Right lobe of liver (tissue), 6 donors: Measurements from ENCODE around the gene ZDHHC1. TPM values are rescaled to one million over a fixed set of nuclear protein-coding genes. Genes with fewer than 3 reads are reported as not detected.
A peak's percentile ranks its signal among the peaks of the same experiment; 100 is the strongest.
"Not testable (repeated sequence)": the region's sequence is repeated elsewhere in the genome, so short reads cannot be mapped to it uniquely, and the experiment has no call there.

ENCODE experiments used
- ATAC-seq, 4 donors: fragments of 200-7000 bp; cut with Tn5 transposase; one replicate each; pipeline ENCODE4 v1.9.1; 2020; ENCODE audit warnings: mild to moderate bottlenecking in 4 of 4, moderate library complexity in 4 of 4
- DNase-seq, 3 donors: peaks; one replicate each; pipeline ENCODE4 v3.0.0-alpha.2; 2020
- H3K27ac ChIP-seq, 3 donors: fragments of 200-600 bp; one replicate each; pipeline ENCODE4 v1.8.0; 2022
- H3K27me3 ChIP-seq, 2 donors: fragments of 200-600 bp; one replicate each; pipeline ENCODE4 v1.8.0; 2022
- H3K36me3 ChIP-seq, 4 donors: fragments of 200-600 bp; sonication (generic) in 1 of 4; one replicate each; pipeline versions ENCODE4 v1.5.1 to v1.8.0; 2017 to 2022; ENCODE audit warnings: control low read depth in 1 of 4
- H3K4me1 ChIP-seq, 4 donors: fragments of 200-600 bp; sonication (generic) in 1 of 4; one replicate each; pipeline versions ENCODE4 v1.5.1 to v1.8.0; 2017 to 2022; ENCODE audit warnings: control low read depth in 1 of 4
- H3K4me3 ChIP-seq, 3 donors: fragments of 200-600 bp; one replicate each; pipeline ENCODE4 v1.8.0; 2022
- H3K9me3 ChIP-seq, 4 donors: fragments of 200-600 bp; sonication (generic) in 1 of 4; one replicate each; pipeline versions ENCODE4 v1.5.1 to v1.8.0; 2017 to 2022; ENCODE audit warnings: control low read depth in 1 of 4
- CTCF ChIP-seq, 4 donors: fragments of 200-600 bp in 3 of 4; fragments of 450-650 bp in 1 of 4; IDR thresholded peaks; one replicate each; pipeline versions ENCODE4 v1.5.1 to v1.8.0; 2016 to 2022; ENCODE audit warnings: antibody characterized with exemption in 4 of 4, mild to moderate bottlenecking in 2 of 4
- POLR2A ChIP-seq: fragments of 450-650 bp; IDR thresholded peaks from one replicate; pipeline ENCODE4 v1.6.1; 2017; ENCODE audit warnings: antibody characterized with exemption, mild to moderate bottlenecking
- WGBS: methylation state at CpG from one replicate; pipeline ENCODE4 v1.1.6; 2018; ENCODE audit warnings: low coverage, low lambda C conversion rate; ENCODE audit not compliant: insufficient coverage; ENCODE audit errors: missing lambda C conversion rate; 5-methylcytosine and 5-hydroxymethylcytosine counted together
- intact Hi-C, 2 donors: fragments of 100-400 bp; cut with DNase I; formaldehyde crosslinking; loops; one replicate each; pipeline versions ENCODE4 v1.11.2 to v1.14.1; 2022
- total RNA-seq, 6 experiments: library from RNA; depleted of rRNA in 2 of 6; stranded (reverse); fragments of >200 nt in 2 of 6; fragmentation: NEBNext Ultra II Directional in 3 of 6; extraction: Animal tissue kit (Norgen Biotek cat#: 25700) in 3 of 6; gene quantifications; one replicate each; pipeline versions ENCODE4 v1.1.0 to v1.2.4, GENCODE V29; 2016 to 2023
- donor health status: DM: no; HTN: yes; CAD: no.
- donor health status: DM: no; HTN: no; CAD: no.
- donor health status: DM: no; HTN: no; CAD: no.
- donor health status: DM: no; HTN: yes; CAD: no.
- donor health status: DM: no; HTN: yes; CAD: no.

Gene ZDHHC1
- total RNA-seq, 6 experiments from 2014 or later: 1.2 to 4.0 (median 1.8) TPM

- intact Hi-C loops: loop anchor here in 1 of 2 donors (10.0 kb wide), 1 partner anchor 65 kb away; the partner anchor contains the start of genes AGRP and ATP6V0D1
- ATAC-seq (no peak), DNase-seq (no peak)
- H3K27ac ChIP-seq: no peak overlapping the region
- H3K9me3 ChIP-seq: no peaks in the 10 kb centered on the region
- peaks cover 0 to 12% (median 5%) of the 10 kb centered on the region in 4 donors for H3K4me1 ChIP-seq
- no peak overlapping the region for H3K4me3 ChIP-seq
- TF ChIP-seq CTCF (IDR thresholded peaks at IDR 0.05): no peak
- no peak for TF ChIP-seq POLR2A
- H3K36me3 ChIP-seq: no peaks in the 10 kb centered on the region
- H3K27me3 ChIP-seq: no peaks in the 10 kb centered on the region
- 74% methylated on average over 3 of the region's 3 CpGs for WGBS
Observed at GRCh38 chr16:67419931-67420330, 3.7 kb upstream of the ZDHHC1 start.

- no peak for DNase-seq
- 58% methylated on average over 3 of the region's 3 CpGs for WGBS
- peaks cover 0 to 12% (median 5%) of the 10 kb centered on the region in 4 donors for H3K4me1 ChIP-seq
- no peaks in the 10 kb centered on the region for H3K27me3 ChIP-seq
- no peak overlapping the region for H3K4me3 ChIP-seq
- no peak overlapping the region for H3K27ac ChIP-seq
- no peak for ATAC-seq
- intact Hi-C loops: no loop called here
- H3K9me3 ChIP-seq: no peaks in the 10 kb centered on the region
- TF ChIP-seq POLR2A: no peak
- TF ChIP-seq CTCF (IDR thresholded peaks at IDR 0.05): no peak
- H3K36me3 ChIP-seq: no peaks in the 10 kb centered on the region
Observed at GRCh38 chr16:67419502-67419901, 3.2 kb upstream of the ZDHHC1 start.

- no peak for ATAC-seq
- peaks cover 0 to 12% (median 5%) of the 10 kb centered on the region in 4 donors for H3K4me1 ChIP-seq
- 62% methylated on average over 2 of the region's 2 CpGs for WGBS
- TF ChIP-seq POLR2A: no peak
- TF ChIP-seq CTCF (IDR thresholded peaks at IDR 0.05): no peak
- no peaks in the 10 kb centered on the region for H3K9me3 ChIP-seq
- DNase-seq: no peak
- intact Hi-C loops: no loop called here
- no peak overlapping the region for H3K4me3 ChIP-seq
- no peaks in the 10 kb centered on the region for H3K36me3 ChIP-seq
- no peaks in the 10 kb centered on the region for H3K27me3 ChIP-seq
- H3K27ac ChIP-seq: no peak overlapping the region
Observed at GRCh38 chr16:67417333-67418061, 1.2 kb upstream of the ZDHHC1 start.

GRCh38 chr16:67415421-67415820, 856 bp downstream of the ZDHHC1 start:
- peaks cover 0 to 12% (median 5%) of the 10 kb centered on the region in 4 donors for H3K4me1 ChIP-seq
- H3K27ac ChIP-seq, H3K27me3 ChIP-seq, DNase-seq, intact Hi-C loops, H3K9me3 ChIP-seq, ATAC-seq, H3K36me3 ChIP-seq: not testable (repeated sequence)
- WGBS: 85% methylated on average over 8 of the region's 19 CpGs
- peak overlapping the region; percentile 60 to 91 (median 80) for H3K4me3 ChIP-seq
